A549 (cell line): ENCODE measurements around the gene S1PR1. TPM values are rescaled to one million over a fixed set of nuclear protein-coding genes. Genes with fewer than 3 reads are reported as not detected.

Experiments
- ATAC-seq, 2 experiments: fragments of 200-7000 bp in 1 of 2; fragments of >200 bp in 1 of 2; cut with Nextera tagmentation in 1 of 2; cut with Tn5 transposase in 1 of 2; 3 replicates each; pipeline versions ENCODE4 v1.8.0 to v1.9.1; 2018 to 2020; ENCODE audit warnings: mild to moderate bottlenecking in 1 of 2, moderate library complexity in 1 of 2
- CTCF ChIA-PET: fragments of 300-600 bp; sonication (Branson Sonifier 250); formaldehyde crosslinking; extraction: SDS; loops from one replicate; lab custom pipeline; 2021; ENCODE audit warnings: antibody characterized with exemption, inconsistent platforms; lab: Yijun Ruan, JAX
- POLR2A ChIA-PET: fragments of 350-600 bp; formaldehyde crosslinking; extraction: SDS; loops from one replicate; lab custom pipeline; 2021; ENCODE audit warnings: antibody characterized with exemption, inconsistent platforms; lab: Yijun Ruan, JAX
- DNase-seq, 2 experiments: peaks; one replicate each; pipeline versions ENCODE4 v3.0.0 to v3.0.0-alpha.2; 2011 to 2016; ENCODE audit warnings: low read depth in 1 of 2, low spot score in 1 of 2
- FAIRE-seq: peaks from 2 replicates; lab custom pipeline; 2011; peaks lifted over from hg19 to GRCh38; lab: Jason Lieb, UNC
- H3K27ac ChIP-seq, 2 experiments: fragments of >200 bp; sonication (Bioruptor Twin); formaldehyde crosslinking; 3 replicates each; pipeline ENCODE4 v1.5.1; 2016 to 2017
- H3K4me1 ChIP-seq: fragments of >200 bp; sonication (Bioruptor Twin); formaldehyde crosslinking; 3 replicates; pipeline ENCODE4 v1.6.1; 2016
- H3K4me2 ChIP-seq: fragments of >200 bp; sonication (Bioruptor Twin); formaldehyde crosslinking; 3 replicates; pipeline ENCODE4 v1.6.1; 2016
- H3K4me3 ChIP-seq: fragments of >200 bp; sonication (Bioruptor Twin); formaldehyde crosslinking; 3 replicates; pipeline ENCODE4 v1.5.1; 2016
- H3K9me3 ChIP-seq: fragments of >200 bp; sonication (Bioruptor Twin); formaldehyde crosslinking; 3 replicates; pipeline ENCODE4 v1.6.1; 2016
- ATOH8 ChIP-seq: fragments of 250-450 bp; sonication (Bioruptor Pico); IDR thresholded peaks from 2 replicates; pipeline ENCODE4 v1.5.0; 2020; ENCODE audit warnings: low read depth, mild to moderate bottlenecking, moderate library complexity
- BCL3 ChIP-seq: fragments of >200 bp; sonication (Bioruptor Twin); formaldehyde crosslinking; IDR thresholded peaks from 3 replicates; pipeline ENCODE4 v1.6.1; 2016
- CBX2 ChIP-seq: fragments of 200-600 bp; sonication (generic); IDR thresholded peaks from 2 replicates; pipeline ENCODE4 v1.6.1; 2016; ENCODE audit warnings: low read depth, mild to moderate bottlenecking, borderline replicate concordance
- CBX8 ChIP-seq: fragments of 200-600 bp; sonication (generic); IDR thresholded peaks from 2 replicates; pipeline ENCODE4 v1.6.1; 2016
- CEBPB ChIP-seq, 2 experiments: fragments of >200 bp in 1 of 2; sonication (Bioruptor Twin) in 1 of 2; formaldehyde crosslinking in 1 of 2; IDR thresholded peaks; 2 replicates each; pipeline ENCODE4 v1.6.1; 2012 to 2016
- CHD2 ChIP-seq: fragments of 150-350 bp; IDR thresholded peaks from 2 replicates; pipeline ENCODE4 v1.6.1; 2014; ENCODE audit warnings: low read length; ENCODE audit not compliant: partially characterized antibody
- CHD4 ChIP-seq: fragments of 200-600 bp; sonication (generic); IDR thresholded peaks from 2 replicates; pipeline ENCODE4 v1.6.1; 2016; ENCODE audit warnings: antibody characterized with exemption, mild to moderate bottlenecking, borderline replicate concordance
- CTCF ChIP-seq: fragments of >200 bp; sonication (Bioruptor Twin); formaldehyde crosslinking; IDR thresholded peaks from 3 replicates; pipeline ENCODE4 v1.5.1; 2016
- ESRRA ChIP-seq: fragments of 150-350 bp; IDR thresholded peaks from 2 replicates; pipeline ENCODE4 v1.6.1; 2014; ENCODE audit warnings: mild to moderate bottlenecking, low read length, borderline replicate concordance
- GATA3 ChIP-seq: IDR thresholded peaks from 2 replicates; pipeline ENCODE4 v1.6.1; 2012; ENCODE audit warnings: borderline replicate concordance
- HDAC2 ChIP-seq: fragments of 200-600 bp; sonication (generic); IDR thresholded peaks from 2 replicates; pipeline ENCODE4 v1.6.1; 2016
- HES2 ChIP-seq: fragments of >200 bp; sonication (Bioruptor Twin); formaldehyde crosslinking; IDR thresholded peaks from 2 replicates; pipeline ENCODE4 v1.6.1; 2016
- HMGXB4 ChIP-seq: fragments of 250-450 bp; sonication (Bioruptor Pico); IDR thresholded peaks from 2 replicates; pipeline ENCODE4 v1.5.0; 2021; ENCODE audit warnings: mild to moderate bottlenecking, moderate library complexity, borderline replicate concordance
- HOXB13 ChIP-seq: fragments of 250-450 bp; sonication (Bioruptor Pico); IDR thresholded peaks from 2 replicates; pipeline ENCODE4 v1.5.0; 2020; ENCODE audit warnings: low read depth, mild to moderate bottlenecking, moderate library complexity
- HOXB5 ChIP-seq: fragments of 250-450 bp; sonication (Bioruptor Pico); IDR thresholded peaks from 2 replicates; pipeline ENCODE4 v1.5.0; 2020; ENCODE audit warnings: mild to moderate bottlenecking, moderate library complexity
- KDM1A ChIP-seq: fragments of 200-600 bp; sonication (generic); IDR thresholded peaks from 2 replicates; pipeline ENCODE4 v1.6.1; 2016; ENCODE audit warnings: low read depth, mild to moderate bottlenecking
- MAFK ChIP-seq: fragments of 450-650 bp; IDR thresholded peaks from 2 replicates; pipeline ENCODE4 v1.6.1; 2014; ENCODE audit not compliant: partially characterized antibody
- NR3C1 ChIP-seq: fragments of >200 bp; sonication (Bioruptor Twin); formaldehyde crosslinking; IDR thresholded peaks from 3 replicates; pipeline ENCODE4 v1.6.1; 2017
- RCOR1 ChIP-seq: fragments of 150-350 bp; IDR thresholded peaks from 2 replicates; pipeline ENCODE4 v1.6.1; 2014; ENCODE audit warnings: antibody characterized with exemption, low read length, low read depth
- RFX5 ChIP-seq: fragments of 450-650 bp; IDR thresholded peaks from 2 replicates; pipeline ENCODE4 v1.7.1; 2014; ENCODE audit warnings: antibody characterized with exemption, mild to moderate bottlenecking, moderate library complexity
- SREBF2 ChIP-seq: fragments of 450-650 bp; IDR thresholded peaks from 2 replicates; pipeline ENCODE4 v1.6.1; 2014; ENCODE audit warnings: mild to moderate bottlenecking, moderate library complexity
- TFCP2L1 ChIP-seq: fragments of 250-450 bp; sonication (Bioruptor Pico); IDR thresholded peaks from 2 replicates; pipeline ENCODE4 v1.5.0; 2021; ENCODE audit warnings: mild to moderate bottlenecking
- USF2 ChIP-seq: fragments of 450-650 bp; IDR thresholded peaks from 2 replicates; pipeline ENCODE4 v1.6.1; 2014; ENCODE audit warnings: antibody characterized with exemption
- ZC3H11A ChIP-seq: fragments of 450-650 bp; IDR thresholded peaks from 2 replicates; pipeline ENCODE4 v1.6.1; 2014; ENCODE audit warnings: antibody characterized with exemption, mild to moderate bottlenecking
- ZFP36 ChIP-seq: fragments of 450-650 bp; IDR thresholded peaks from 2 replicates; pipeline ENCODE4 v1.6.1; 2014; ENCODE audit warnings: borderline replicate concordance; ENCODE audit not compliant: partially characterized antibody
- ZNF302 ChIP-seq: fragments of 250-450 bp; sonication (Bioruptor Pico); IDR thresholded peaks from 2 replicates; pipeline ENCODE4 v1.9.0; 2021; ENCODE audit warnings: inconsistent platforms, mild to moderate bottlenecking, moderate library complexity
- ZSCAN20 ChIP-seq: fragments of 250-450 bp; sonication (Bioruptor Pico); IDR thresholded peaks from 2 replicates; pipeline ENCODE4 v1.8.0; 2022; ENCODE audit warnings: mild to moderate bottlenecking, moderate library complexity
- WGBS: methylation state at CpG from one replicate; pipeline ENCODE4 v1.1.6; 2017; ENCODE audit errors: missing lambda C conversion rate; 5-methylcytosine and 5-hydroxymethylcytosine counted together
- polyA plus RNA-seq, 4 experiments: library from polyadenylated mRNA; depleted of rRNA in 3 of 4; stranded (reverse); fragments of >200 nt; fragmentation: RNase III in 1 of 4; extraction: RNeasy Plus Mini Kit Qiagen cat#74134 plus additional on column Dnase treatment in 1 of 4; gene quantifications; 2 replicates in 3 of 4; 3 replicates in 1 of 4; pipeline ENCODE4 v1.2.3, GENCODE V29; 2011 to 2017

The S1PR1 gene
- polyA plus RNA-seq, 2 of the 4 experiments (the other 2 are of a cell fraction) = 0.06 TPM; not detected in 1

DNA sequence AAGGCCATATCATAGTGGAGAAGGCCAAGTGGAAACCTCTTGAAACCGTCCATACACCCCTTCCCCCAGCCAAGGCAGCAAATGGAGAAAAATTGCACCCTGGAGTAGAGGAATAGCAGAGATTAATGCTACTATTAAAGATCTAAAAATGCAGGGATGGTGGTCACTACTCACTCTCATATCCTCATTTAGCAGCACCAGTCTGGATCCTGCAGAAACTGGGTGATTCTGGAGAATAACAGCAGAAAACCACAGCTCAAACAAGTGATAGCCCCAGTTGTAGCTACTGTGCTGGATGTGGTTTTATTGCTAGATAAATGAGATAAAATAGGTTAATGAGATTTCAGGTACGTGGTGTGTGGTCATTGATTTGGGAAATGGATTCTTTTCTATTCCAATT lies 30.3 kb downstream of the S1PR1 start:
- no peak overlapping the region for H3K4me3 ChIP-seq
- POLR2A ChIA-PET = no interaction called here

DNA sequence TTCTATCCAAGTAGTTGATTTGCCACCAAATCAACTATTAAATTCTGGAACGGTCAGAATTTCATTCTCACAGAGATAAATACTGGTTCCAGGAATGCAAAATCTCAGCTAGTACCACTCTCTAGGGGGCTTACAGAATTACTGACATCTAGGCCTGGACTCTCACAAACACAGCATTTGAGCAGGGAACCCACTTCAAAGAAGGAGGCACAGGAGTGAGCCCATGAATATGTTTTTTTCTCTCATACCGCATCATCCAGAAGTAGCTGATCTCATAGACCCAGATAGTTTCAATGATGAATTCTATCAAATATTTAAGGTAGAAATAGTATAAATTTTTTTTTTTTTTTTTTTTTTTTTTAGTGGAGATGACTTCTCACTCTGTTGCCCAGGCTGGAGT lies 32.1 kb downstream of the S1PR1 start:
- H3K27ac ChIP-seq = no peak overlapping the region
- no peak overlapping the region for H3K4me3 ChIP-seq
- ChIA-PET CTCF (interaction anchor here (2.9 kb wide), 1 partner anchor 19 kb away, joined by 13 read pairs; no protein-coding TSS in a partner anchor), POLR2A (no interaction called here)
- ATAC-seq (no peak), FAIRE-seq (no peak), DNase-seq (no peak)
- no peak for TF ChIP-seq CHD4
- no peak for TF ChIP-seq SREBF2
- TF ChIP-seq HDAC2 = no peak
- no peak for TF ChIP-seq ZC3H11A
- no peak for TF ChIP-seq TFCP2L1
- TF ChIP-seq RCOR1 = no peak
- TF ChIP-seq CHD2 = no peak
- TF ChIP-seq RFX5 = no peak
- TF ChIP-seq ZNF302 (CRISPR knock-in tag) = no peak
- no peak for TF ChIP-seq CBX2
- no peak for TF ChIP-seq CEBPB (IDR thresholded peaks at IDR 0.05)
- no peak for TF ChIP-seq KDM1A
- no peak for TF ChIP-seq USF2
- TF ChIP-seq GATA3 = no peak
- TF ChIP-seq ZFP36 = no peak
- no peak for TF ChIP-seq ZSCAN20 (CRISPR knock-in tag)
- no peak for TF ChIP-seq CTCF
- no peak for TF ChIP-seq ATOH8 (CRISPR knock-in tag)
- no peaks in the 10 kb centered on the region for H3K9me3 ChIP-seq
- H3K4me2 ChIP-seq = no peak overlapping the region
- 84% methylated on average over 2 of the region's 2 CpGs for WGBS
- H3K4me1 ChIP-seq = peaks cover 3% of the 10 kb centered on the region; the same call in 1 of the 3 replicates

More for the DNA sequence above, 30.3 kb downstream of the S1PR1 start:
- ATAC-seq = no peak
- H3K4me1 ChIP-seq = peaks cover 3% of the 10 kb centered on the region; the same call in 1 of the 3 replicates
- CTCF ChIA-PET = interaction anchor here (1.1 to 2.9 kb wide), 2 partner anchors 21 to 346 kb away, joined by 3 to 13 read pairs; no protein-coding TSS in a partner anchor
- no peak overlapping the region for H3K4me2 ChIP-seq
- WGBS = 20% methylated on average over 2 of the region's 2 CpGs
- H3K9me3 ChIP-seq = no peaks in the 10 kb centered on the region
- FAIRE-seq = no peak
- TF ChIP-seq CBX8 (no peak), NR3C1 (no peak), HDAC2 (no peak), HOXB5 (CRISPR knock-in tag) (no peak), ATOH8 (CRISPR knock-in tag) (no peak), HMGXB4 (CRISPR knock-in tag) (no peak), ZNF302 (CRISPR knock-in tag) (no peak), HOXB13 (CRISPR knock-in tag) (no peak), CHD2 (no peak), BCL3 (no peak), MAFK (no peak), HES2 (no peak), ESRRA (no peak)
- H3K27ac ChIP-seq = no peak overlapping the region
- DNase-seq = no peak
